Forelimb muscle (tissue), 1 donor: ENCODE results near the gene MASP2. TPM values are rescaled to one million over a fixed set of nuclear protein-coding genes. Genes with fewer than 3 reads are reported as not detected.
"Not testable (repeated sequence)": the region's sequence is repeated elsewhere in the genome, so short reads cannot be mapped to it uniquely, and the experiment has no call there.

ENCODE experiments used
- DNase-seq: peaks from one replicate; pipeline ENCODE4 v3.0.0-alpha.2; 2013; ENCODE audit warnings: low read depth
- polyA plus RNA-seq: library from polyadenylated mRNA; unstranded; fragments of 120-200 nt; gene quantifications from one replicate; pipeline ENCODE4 v1.2.1, GENCODE V29; 2013; ENCODE audit not compliant: insufficient read length

The MASP2 gene
- polyA plus RNA-seq, 1 donor: 4.8 TPM

DNA sequence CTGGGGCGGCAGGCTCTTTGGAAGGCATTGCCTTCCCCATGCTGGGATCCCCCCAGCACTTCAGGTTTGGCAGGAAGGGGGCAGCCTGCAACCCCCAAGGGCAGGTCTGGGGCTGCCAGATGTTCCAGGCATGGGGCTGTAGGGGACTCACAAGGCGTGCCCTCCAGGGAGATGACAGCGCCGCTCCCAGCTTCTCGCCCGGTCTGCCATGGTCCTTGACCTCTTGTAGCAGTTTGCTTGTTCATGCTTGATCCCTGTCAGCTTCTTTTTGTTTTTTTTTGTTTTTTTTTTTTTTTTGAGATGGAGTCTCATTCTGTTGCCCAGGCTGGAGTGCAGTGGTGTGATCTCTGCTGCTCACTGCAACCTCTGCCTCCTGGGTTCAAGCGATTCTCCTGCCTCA lies 56.2 kb downstream of the MASP2 start:
- no peak for DNase-seq

DNA sequence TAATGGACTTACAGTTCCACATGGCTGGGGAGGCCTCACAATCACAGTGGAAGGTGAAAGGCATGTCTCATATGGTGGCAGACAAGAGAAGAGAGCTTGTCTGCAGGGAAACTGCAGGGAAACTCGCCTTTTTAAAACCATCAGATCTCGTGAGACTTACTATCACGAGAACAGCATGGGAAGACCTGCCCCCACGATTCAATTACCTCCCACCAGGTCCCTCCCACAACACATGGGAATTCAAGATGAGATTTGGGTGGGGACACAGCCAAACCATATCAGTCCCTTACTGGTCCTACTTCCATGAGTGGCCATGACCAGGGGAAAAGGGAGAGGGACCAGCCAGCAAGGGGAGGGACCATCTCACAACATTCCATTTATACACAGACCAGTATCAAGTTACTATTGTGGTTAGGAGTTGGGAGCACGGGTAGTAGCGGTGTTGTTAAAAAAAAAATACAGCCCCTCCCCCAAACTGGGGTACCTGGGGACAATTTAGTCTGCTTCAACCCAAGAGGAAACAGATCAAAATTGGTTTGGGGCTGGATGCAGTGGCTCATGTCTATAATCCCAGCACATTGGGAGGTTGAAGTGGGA lies 57.0 kb downstream of the MASP2 start:
- DNase-seq: not testable (repeated sequence)

DNA sequence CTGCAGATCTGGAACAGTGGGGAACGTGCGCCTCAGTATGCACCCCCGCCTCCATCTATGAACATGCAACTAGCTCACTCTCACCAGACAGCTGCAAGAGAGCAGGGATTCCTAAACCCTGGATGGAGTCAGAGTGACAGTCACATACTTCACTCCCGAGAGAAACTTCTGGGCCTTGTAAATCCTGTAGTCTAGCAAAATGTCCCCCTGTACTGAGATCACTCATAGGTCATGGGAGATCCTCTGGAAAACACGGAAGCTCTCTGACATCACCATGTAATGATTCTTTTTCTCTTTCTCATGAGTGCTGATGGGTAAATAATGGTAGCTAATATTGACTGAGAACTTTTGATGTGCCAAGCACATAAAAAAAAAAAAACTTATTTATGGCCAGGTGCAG lies 57.9 kb downstream of the MASP2 start:
- DNase-seq: no peak

DNA sequence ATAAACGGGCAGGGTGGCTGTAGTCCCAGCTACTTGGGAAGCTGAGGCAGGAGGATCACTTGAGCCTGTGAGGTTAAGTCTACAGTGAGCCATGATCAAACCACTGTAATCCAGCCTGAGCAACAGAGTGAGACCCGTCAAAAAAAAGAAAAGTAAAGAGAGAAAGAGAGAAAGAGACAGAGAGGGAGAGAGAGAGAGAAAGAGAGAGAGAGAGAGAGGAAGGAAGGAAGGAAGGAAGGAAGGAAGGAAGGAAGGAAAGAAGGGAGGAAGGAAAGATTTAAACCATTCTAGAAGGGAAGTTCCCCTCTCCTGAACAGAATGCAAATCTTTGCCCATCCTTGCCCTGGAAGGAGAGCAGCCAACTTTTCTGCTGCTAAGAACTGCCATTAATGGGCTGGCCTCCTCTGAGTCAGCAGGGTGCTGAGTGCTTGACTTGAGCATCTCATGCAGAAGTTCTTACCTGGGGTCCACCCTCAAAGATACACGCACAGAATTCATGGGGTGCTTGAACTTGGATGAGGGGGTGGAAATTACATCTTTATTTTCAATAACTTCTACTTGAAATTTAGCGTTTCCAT lies 59.1 kb downstream of the MASP2 start:
- DNase-seq: no peak

DNA sequence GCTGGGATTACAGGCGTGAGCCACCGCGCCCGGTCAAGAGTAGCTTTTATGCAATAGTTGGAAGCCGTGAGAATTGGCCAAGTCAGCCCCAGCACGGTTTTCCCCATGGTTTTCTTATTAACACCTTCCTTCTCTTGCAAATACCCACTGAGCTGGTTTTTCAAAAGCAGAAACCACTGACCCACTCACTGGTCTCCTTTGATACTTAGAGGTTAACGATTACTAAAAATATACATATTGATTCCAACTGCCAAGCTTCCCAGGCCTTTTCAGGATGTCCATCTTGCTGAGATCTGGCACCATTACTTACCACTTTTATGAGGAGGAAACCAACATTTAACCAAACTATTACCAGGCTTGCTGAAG lies 60.5 kb downstream of the MASP2 start:
- DNase-seq: no peak

DNA sequence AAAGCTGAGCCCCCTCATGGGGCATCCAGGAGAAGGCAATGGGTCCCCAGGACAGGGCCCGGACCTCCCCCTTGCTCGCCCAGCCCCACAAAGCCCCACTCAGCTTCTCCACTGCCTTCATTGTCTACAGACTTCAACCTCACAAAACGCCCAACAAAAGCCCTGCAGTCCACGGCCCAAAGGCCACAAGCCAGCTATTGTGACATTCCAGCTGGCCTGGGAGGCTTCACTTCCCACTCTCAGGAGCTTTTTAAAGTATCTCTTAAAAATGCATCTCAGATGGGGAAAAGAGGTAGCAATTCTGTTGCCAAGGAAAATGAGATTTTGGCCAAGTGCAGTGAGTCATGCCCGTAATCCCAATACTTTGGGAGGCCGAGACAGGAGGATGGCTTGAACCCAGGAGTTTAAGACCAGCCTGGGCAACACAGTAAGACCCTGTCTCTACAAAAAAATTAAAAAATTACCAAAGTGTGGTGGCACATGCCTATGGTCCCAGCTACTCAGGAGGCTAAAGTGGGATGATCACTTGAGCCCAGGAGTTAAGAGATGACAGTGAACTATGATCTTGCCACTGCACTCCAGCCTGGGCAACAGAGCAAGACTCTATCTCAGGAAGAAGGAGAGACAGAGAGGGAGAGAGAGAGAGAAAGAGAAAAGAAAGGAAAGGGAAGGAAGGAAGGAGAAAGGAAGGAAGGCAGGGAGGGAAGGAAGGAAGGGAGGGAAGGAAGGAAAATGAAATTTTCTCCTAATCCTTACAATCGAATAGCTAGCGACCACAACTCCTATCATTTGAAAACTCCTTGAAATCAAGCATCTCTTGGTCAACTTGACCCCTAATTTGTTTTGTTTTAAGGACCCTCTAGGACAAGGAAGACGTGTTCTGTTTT lies 66.0 kb downstream of the MASP2 start:
- no peak for DNase-seq

DNA sequence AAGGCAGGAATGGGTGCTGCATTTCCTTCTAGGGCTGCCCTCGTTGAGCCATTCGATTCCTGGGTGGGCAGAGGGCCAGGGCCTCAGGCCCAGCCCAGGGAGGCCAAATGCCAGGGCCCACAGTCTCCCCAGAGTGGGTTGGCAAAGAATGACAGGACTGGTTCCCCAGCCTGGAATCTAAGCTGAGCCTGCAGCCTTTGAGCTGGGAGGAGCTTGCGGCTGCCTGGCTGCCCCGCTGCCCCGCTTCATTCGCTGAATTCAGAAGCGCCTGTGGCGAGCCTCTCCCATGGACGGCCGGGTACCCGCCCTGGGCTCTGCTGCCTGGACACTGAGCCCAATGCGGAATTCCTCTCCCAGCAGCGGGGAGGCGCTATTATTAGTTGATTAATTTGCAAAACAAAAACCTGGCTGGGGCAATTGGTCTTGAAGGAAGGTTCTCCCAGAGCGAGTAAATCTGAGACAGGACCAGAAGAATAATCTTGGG lies 66.9 kb downstream of the MASP2 start:
- DNase-seq: no peak

DNA sequence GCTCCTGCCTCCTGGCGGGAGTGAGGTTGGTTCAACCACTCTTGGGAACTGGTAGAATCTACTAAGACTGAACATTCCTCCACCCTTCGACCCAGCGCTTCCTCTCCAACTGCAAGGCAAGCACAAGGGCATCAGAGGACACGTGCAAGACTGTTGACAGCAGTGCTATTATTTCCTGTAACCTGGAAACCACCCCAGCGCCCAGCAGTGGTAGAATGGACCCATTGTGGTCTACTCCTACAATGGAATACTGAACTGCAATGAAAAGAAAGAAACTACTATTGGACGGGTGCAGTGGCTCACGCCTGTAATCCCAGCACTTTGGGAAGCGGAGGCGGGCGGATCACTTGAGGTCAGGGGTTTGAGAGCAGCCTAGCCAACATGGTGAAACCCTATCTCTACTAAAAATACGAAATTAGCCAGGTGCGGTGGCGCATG lies 67.5 kb downstream of the MASP2 start:
- DNase-seq: no peak

DNA sequence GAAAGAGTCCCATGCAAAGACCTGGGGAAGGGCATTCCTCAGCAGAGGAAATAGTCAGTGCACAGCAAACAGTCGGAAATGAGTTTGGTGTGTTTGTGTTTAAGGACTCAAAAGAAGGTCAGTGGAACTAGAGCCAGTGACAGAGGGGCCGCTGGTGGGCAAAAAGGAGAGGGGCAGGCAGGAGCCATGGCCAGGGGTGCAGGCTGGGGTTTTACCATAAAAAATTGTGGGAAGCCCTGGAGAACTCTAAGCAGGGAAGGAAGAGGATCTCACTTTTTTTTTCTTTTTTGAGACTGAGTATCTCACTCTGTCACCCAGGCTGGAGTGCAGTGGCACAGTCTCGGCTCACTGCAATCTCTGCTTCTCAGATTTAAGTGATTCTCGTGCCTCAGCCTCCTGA lies 68.3 kb downstream of the MASP2 start:
- DNase-seq: no peak

Other genes starting within 250 kb of the MASP2 start
- gene TARDBP, start 34.6 kb downstream of the MASP2 start, polyA plus RNA-seq: 187 TPM
- gene SRM, start 12.8 kb upstream of the MASP2 start, polyA plus RNA-seq: 64.5 TPM
- gene EXOSC10, start 52.6 kb upstream of the MASP2 start, polyA plus RNA-seq: 56.4 TPM
- gene ANGPTL7, start 142.1 kb upstream of the MASP2 start, polyA plus RNA-seq: 1.3 TPM
- gene MTOR, start 215.3 kb upstream of the MASP2 start, polyA plus RNA-seq: 27.8 TPM
- 13.9 TPM for gene UBIAD1, start 226.0 kb upstream of the MASP2 start, polyA plus RNA-seq